ENCODE measurements around the gene STARD3. TPM values are rescaled to one million over a fixed set of nuclear protein-coding genes. Genes with fewer than 3 reads are reported as not detected.

Gene STARD3
- total and polyA plus RNA-seq, 2 of the 13 experiments (the other 11 are each of a cell fraction or from before 2014, with no cell fraction given): 34.6 to 100 TPM

GRCh38 chr17:39636927-39637736, at the start of gene STARD3 (continued):
- TF ChIP-seq, protein P1, sequence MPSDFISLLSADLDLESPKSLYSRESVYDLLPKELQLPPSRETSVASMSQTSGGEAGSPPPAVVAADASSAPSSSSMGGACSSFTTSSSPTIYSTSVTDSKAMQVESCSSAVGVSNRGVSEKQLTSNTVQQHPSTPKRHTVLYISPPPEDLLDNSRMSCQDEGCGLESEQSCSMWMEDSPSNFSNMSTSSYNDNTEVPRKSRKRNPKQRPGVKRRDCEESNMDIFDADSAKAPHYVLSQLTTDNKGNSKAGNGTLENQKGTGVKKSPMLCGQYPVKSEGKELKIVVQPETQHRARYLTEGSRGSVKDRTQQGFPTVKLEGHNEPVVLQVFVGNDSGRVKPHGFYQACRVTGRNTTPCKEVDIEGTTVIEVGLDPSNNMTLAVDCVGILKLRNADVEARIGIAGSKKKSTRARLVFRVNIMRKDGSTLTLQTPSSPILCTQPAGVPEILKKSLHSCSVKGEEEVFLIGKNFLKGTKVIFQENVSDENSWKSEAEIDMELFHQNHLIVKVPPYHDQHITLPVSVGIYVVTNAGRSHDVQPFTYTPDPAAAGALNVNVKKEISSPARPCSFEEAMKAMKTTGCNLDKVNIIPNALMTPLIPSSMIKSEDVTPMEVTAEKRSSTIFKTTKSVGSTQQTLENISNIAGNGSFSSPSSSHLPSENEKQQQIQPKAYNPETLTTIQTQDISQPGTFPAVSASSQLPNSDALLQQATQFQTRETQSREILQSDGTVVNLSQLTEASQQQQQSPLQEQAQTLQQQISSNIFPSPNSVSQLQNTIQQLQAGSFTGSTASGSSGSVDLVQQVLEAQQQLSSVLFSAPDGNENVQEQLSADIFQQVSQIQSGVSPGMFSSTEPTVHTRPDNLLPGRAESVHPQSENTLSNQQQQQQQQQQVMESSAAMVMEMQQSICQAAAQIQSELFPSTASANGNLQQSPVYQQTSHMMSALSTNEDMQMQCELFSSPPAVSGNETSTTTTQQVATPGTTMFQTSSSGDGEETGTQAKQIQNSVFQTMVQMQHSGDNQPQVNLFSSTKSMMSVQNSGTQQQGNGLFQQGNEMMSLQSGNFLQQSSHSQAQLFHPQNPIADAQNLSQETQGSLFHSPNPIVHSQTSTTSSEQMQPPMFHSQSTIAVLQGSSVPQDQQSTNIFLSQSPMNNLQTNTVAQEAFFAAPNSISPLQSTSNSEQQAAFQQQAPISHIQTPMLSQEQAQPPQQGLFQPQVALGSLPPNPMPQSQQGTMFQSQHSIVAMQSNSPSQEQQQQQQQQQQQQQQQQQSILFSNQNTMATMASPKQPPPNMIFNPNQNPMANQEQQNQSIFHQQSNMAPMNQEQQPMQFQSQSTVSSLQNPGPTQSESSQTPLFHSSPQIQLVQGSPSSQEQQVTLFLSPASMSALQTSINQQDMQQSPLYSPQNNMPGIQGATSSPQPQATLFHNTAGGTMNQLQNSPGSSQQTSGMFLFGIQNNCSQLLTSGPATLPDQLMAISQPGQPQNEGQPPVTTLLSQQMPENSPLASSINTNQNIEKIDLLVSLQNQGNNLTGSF (CRISPR knock-in tag; IDR thresholded peaks at IDR 0.05): peak; percentile 29; the same call in 1 of the 2 replicates
- peak; percentile 80; the same call in 1 of the 2 replicates for TF ChIP-seq TARDBP (CRISPR knock-in tag; IDR thresholded peaks at IDR 0.05)
- TF ChIP-seq, protein P2, sequence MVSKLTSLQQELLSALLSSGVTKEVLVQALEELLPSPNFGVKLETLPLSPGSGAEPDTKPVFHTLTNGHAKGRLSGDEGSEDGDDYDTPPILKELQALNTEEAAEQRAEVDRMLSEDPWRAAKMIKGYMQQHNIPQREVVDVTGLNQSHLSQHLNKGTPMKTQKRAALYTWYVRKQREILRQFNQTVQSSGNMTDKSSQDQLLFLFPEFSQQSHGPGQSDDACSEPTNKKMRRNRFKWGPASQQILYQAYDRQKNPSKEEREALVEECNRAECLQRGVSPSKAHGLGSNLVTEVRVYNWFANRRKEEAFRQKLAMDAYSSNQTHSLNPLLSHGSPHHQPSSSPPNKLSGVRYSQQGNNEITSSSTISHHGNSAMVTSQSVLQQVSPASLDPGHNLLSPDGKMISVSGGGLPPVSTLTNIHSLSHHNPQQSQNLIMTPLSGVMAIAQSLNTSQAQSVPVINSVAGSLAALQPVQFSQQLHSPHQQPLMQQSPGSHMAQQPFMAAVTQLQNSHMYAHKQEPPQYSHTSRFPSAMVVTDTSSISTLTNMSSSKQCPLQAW (CRISPR knock-in tag; IDR thresholded peaks at IDR 0.05): no peak; the same call in 1 of the 2 replicates
- TF ChIP-seq ZSCAN31 (CRISPR knock-in tag; IDR thresholded peaks at IDR 0.05; ENCODE audit: low read depth): peak; percentile 87; the same call in 1 of the 2 replicates
- peak; percentile 88 for TF ChIP-seq ZNF761 (CRISPR knock-in tag; conservative IDR thresholded peaks at IDR 0.05)
- peak; percentile 91 for TF ChIP-seq YEATS4 (CRISPR knock-in tag; IDR thresholded peaks at IDR 0.05; ENCODE audit: borderline replicate concordance)
- TF ChIP-seq PRDM10 (CRISPR knock-in tag; IDR thresholded peaks at IDR 0.05; ENCODE audit: low read depth): peak; percentile 76
- peak; percentile 95 for TF ChIP-seq GATAD1 (CRISPR knock-in tag; IDR thresholded peaks at IDR 0.05)
- peak; percentile 89 for TF ChIP-seq ZNF501 (CRISPR knock-in tag; IDR thresholded peaks at IDR 0.05)
- TF ChIP-seq ZNF776 (CRISPR knock-in tag; IDR thresholded peaks at IDR 0.05): peak; percentile 87
- TF ChIP-seq, protein P3, sequence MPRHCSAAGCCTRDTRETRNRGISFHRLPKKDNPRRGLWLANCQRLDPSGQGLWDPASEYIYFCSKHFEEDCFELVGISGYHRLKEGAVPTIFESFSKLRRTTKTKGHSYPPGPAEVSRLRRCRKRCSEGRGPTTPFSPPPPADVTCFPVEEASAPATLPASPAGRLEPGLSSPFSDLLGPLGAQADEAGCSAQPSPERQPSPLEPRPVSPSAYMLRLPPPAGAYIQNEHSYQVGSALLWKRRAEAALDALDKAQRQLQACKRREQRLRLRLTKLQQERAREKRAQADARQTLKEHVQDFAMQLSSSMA (CRISPR knock-in tag; IDR thresholded peaks at IDR 0.05): peak; percentile 84
- no peak for TF ChIP-seq ZNF709 (CRISPR knock-in tag; IDR thresholded peaks at IDR 0.05)
- no peak for TF ChIP-seq PRPF4 (IDR thresholded peaks at IDR 0.05; ENCODE audit: low read depth, low read length, poor library complexity, severe bottlenecking)
- peak; percentile 66; the same call in 1 of the 2 replicates for TF ChIP-seq ZFYVE20 (CRISPR knock-in tag; IDR thresholded peaks at IDR 0.05; ENCODE audit: borderline replicate concordance, low read depth)
- TF ChIP-seq SOX13 (IDR thresholded peaks at IDR 0.05): 0 out of 2 replicates have a peak, but pooled peaks have one; percentile 10
- peak in 1 of 2 experiments; percentile 55; a peak in 2 of 4 replicates for TF ChIP-seq SOX13 (CRISPR knock-in tag; conservative IDR thresholded peaks at IDR 0.05 in 1 of 2, IDR thresholded peaks at IDR 0.05 in 1 of 2)
- TF ChIP-seq NFKBIZ (CRISPR knock-in tag; IDR thresholded peaks at IDR 0.05): no peak

All from HepG2 (cell line).